Measurements from ENCODE around the gene OGG1. TPM values are rescaled to one million over a fixed set of nuclear protein-coding genes. Genes with fewer than 3 reads are reported as not detected.

Gene OGG1
- total RNA-seq, 1 donor, result 25.7 TPM

DNA sequence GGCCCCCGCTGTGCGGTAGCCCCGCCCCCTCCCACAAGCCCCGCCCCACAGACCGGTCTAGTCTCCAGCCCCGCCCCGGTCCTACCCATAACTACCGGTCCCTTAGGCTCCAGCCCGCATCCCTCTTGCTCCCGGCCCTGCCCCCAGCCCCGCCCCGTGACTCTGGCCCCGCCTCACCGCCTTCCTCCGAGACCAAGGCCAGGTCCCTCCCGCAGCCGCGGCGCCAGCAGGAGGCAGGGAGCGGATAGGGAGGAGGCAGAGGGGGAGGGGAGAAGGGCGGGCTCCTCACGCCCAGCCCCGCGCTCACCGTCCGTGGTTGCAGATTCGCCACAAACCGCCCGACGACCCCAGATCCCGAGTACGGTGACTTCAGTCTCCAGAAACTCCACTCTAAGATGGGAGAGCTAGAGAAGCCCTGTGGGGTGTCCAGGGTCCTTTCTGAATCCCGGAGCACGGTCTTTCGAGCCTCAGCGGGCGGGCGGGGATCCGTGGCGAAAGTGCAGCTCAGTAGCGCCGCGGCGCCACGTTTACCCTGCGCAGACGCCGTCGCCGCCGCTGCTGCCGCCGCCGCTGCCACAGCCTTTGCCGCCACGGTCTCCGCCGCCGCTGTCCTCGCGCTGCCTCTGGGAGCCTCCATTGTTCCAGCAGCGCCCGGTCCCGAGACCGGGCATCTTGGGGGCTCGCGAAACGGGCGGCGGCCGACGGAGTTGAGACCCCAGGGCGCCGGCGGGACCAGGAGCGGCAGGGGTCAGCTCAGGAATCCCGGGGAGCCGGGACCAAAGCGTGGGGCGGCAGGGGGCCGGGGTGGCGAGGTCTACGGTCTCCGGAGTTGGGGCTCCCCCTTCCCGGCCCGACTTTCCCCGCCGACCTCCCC, 18.3 kb upstream of the OGG1 start, which contains the start of gene BRPF1:
Gene BRPF1 (plus strand): TSS at position 530 of the 874 bp plus-strand sequence. CDS start 2,406 bp downstream, outside the sequence.
- Histone ChIP-seq H2AFZ (ENCODE audit: low read length) (peak within 1 kb of the TSS; percentile 97), H3K9me3 (ENCODE audit: low read depth, low read length) (no peaks in the 10 kb centered on the region), H3K4me1 (ENCODE audit: insufficient read depth, low read length) (peaks cover 21% of the 10 kb centered on the region), H3K36me3 (ENCODE audit: insufficient read depth, low read length) (peaks cover 18% of the 10 kb centered on the region), H3K4me3 (ENCODE audit: insufficient read depth, low read length) (peak within 1 kb of the TSS; percentile 91), H4K20me1 (ENCODE audit: insufficient read depth, low read length) (peaks cover 27% of the 10 kb centered on the region), H3K27ac (ENCODE audit: low read depth, low read length) (peak within 1 kb of the TSS; percentile 99), H3K27me3 (ENCODE audit: insufficient read depth, low read length) (no peaks in the 10 kb centered on the region), H3K4me2 (ENCODE audit: insufficient read depth, low read length) (peak within 1 kb of the TSS; percentile 97), H3K79me2 (ENCODE audit: insufficient read depth, low read length) (peaks cover 46% of the 10 kb centered on the region)
- DNase-seq (ENCODE audit: insufficient read length, low spot score, missing footprints), result peak; percentile 100
- no peak for TF ChIP-seq CTCF (IDR thresholded peaks at IDR 0.05; ENCODE audit: extremely low read depth, low read depth, low read length)

GRCh38 chr3:9732080-9732739, 17.5 kb upstream of the OGG1 start:
- H4K20me1 ChIP-seq (ENCODE audit: insufficient read depth, low read length), result peaks cover 33% of the 10 kb centered on the region
- H3K79me2 ChIP-seq (ENCODE audit: insufficient read depth, low read length), result peaks cover 54% of the 10 kb centered on the region
- no peak for TF ChIP-seq CTCF (IDR thresholded peaks at IDR 0.05; ENCODE audit: extremely low read depth, low read depth, low read length)
- H3K4me1 ChIP-seq (ENCODE audit: insufficient read depth, low read length), result peaks cover 21% of the 10 kb centered on the region
- peaks cover 23% of the 10 kb centered on the region for H3K36me3 ChIP-seq (ENCODE audit: insufficient read depth, low read length)
- DNase-seq (ENCODE audit: insufficient read length, low spot score, missing footprints), result peak; percentile 92
- H2AFZ ChIP-seq (ENCODE audit: low read length), result peak overlapping the region; percentile 97
- peak overlapping the region; percentile 80 for H3K4me2 ChIP-seq (ENCODE audit: insufficient read depth, low read length)
- H3K4me3 ChIP-seq (ENCODE audit: insufficient read depth, low read length), result peak overlapping the region; percentile 91
- H3K27ac ChIP-seq (ENCODE audit: low read depth, low read length), result peak overlapping the region; percentile 99
- H3K27me3 ChIP-seq (ENCODE audit: insufficient read depth, low read length), result no peaks in the 10 kb centered on the region
- H3K9me3 ChIP-seq (ENCODE audit: low read depth, low read length), result no peaks in the 10 kb centered on the region

DNA sequence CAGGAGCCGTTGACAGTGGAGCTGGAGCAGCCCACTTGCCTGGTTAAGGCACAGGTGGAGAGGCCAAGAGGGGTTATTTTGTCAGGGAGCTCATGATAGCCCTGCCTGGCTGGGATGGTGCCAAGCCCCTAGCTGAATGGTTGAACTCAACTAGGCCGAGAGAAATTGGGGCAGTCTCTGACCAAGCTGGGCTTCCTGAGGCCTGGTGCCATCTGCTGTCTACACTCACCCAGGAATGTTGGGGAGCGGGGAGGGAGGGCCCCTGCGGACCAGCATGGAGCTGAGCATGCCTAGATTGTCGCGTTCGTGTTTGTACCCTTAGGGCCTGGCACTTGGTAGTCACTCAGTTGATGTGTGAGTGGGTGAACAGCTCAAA, 17.0 kb upstream of the OGG1 start:
- Histone ChIP-seq H3K4me1 (ENCODE audit: insufficient read depth, low read length) (peaks cover 19% of the 10 kb centered on the region), H3K4me3 (ENCODE audit: insufficient read depth, low read length) (peak overlapping the region; percentile 91), H3K27ac (ENCODE audit: low read depth, low read length) (peak overlapping the region; percentile 99), H4K20me1 (ENCODE audit: insufficient read depth, low read length) (peaks cover 35% of the 10 kb centered on the region), H3K36me3 (ENCODE audit: insufficient read depth, low read length) (peaks cover 28% of the 10 kb centered on the region), H3K79me2 (ENCODE audit: insufficient read depth, low read length) (peaks cover 59% of the 10 kb centered on the region), H3K27me3 (ENCODE audit: insufficient read depth, low read length) (no peaks in the 10 kb centered on the region), H3K9me3 (ENCODE audit: low read depth, low read length) (no peaks in the 10 kb centered on the region), H2AFZ (ENCODE audit: low read length) (no peak overlapping the region), H3K4me2 (ENCODE audit: insufficient read depth, low read length) (peak overlapping the region; percentile 80)
- no peak for DNase-seq (ENCODE audit: insufficient read length, low spot score, missing footprints)
- TF ChIP-seq CTCF (IDR thresholded peaks at IDR 0.05; ENCODE audit: extremely low read depth, low read depth, low read length), result no peak

DNA sequence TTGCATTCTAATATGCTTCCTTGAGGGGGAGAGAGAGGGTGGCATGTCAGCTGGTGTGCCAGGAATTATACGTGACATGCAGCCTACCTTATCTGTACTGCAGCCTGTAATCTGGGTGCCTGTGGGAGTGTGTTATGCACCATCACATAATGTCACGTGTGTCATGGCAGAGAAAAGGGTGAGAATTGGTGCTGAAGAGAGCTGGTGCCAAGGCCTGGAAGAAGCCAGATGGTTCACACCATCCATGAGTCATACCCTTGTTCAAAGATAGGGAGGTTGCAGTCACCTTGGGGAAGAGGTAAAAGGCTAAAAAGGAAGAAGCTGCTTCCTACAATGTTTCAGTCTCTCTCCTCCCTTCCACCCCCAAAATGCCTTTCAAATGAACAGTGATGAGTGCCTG, 12.9 kb upstream of the OGG1 start:
- Histone ChIP-seq H3K4me3 (ENCODE audit: insufficient read depth, low read length) (no peak overlapping the region), H3K36me3 (ENCODE audit: insufficient read depth, low read length) (peaks cover 67% of the 10 kb centered on the region), H3K27me3 (ENCODE audit: insufficient read depth, low read length) (no peaks in the 10 kb centered on the region), H3K27ac (ENCODE audit: low read depth, low read length) (no peak overlapping the region), H3K79me2 (ENCODE audit: insufficient read depth, low read length) (peaks cover 75% of the 10 kb centered on the region), H2AFZ (ENCODE audit: low read length) (no peak overlapping the region), H3K9me3 (ENCODE audit: low read depth, low read length) (no peaks in the 10 kb centered on the region), H3K4me1 (ENCODE audit: insufficient read depth, low read length) (peaks cover 10% of the 10 kb centered on the region), H3K4me2 (ENCODE audit: insufficient read depth, low read length) (no peak overlapping the region), H4K20me1 (ENCODE audit: insufficient read depth, low read length) (peaks cover 46% of the 10 kb centered on the region)
- no peak for DNase-seq (ENCODE audit: insufficient read length, low spot score, missing footprints)
- TF ChIP-seq CTCF (IDR thresholded peaks at IDR 0.05; ENCODE audit: extremely low read depth, low read depth, low read length), result no peak
